HG02623 (cell line): ENCODE measurements around the gene MYH13.

Experiments
- ATAC-seq: cut with Tn5 transposase; IDR thresholded peaks from one replicate; pipeline ENCODE4 v1.9.1; 2021; ENCODE audit warnings: moderate library complexity; ENCODE audit not compliant: unreplicated experiment

Gene MYH13

GRCh38 chr17:10372906-10373305, at the start of gene MYH13:
Gene MYH13 (minus strand): TSS chr17:10373006. CDS start chr17:10364530, 8,476 bp downstream.
- no peak for ATAC-seq

- no peak for ATAC-seq
These were observed 49.2 kb upstream of the MYH13 start, which contains the start of gene MYH8 for GRCh38 chr17:10421900-10422542. Gene MYH8 (minus strand): TSS chr17:10421950. CDS start chr17:10420227, 1,723 bp downstream.

GRCh38 chr17:10421211-10421610, 48.4 kb upstream of the MYH13 start:
- no peak for ATAC-seq

GRCh38 chr17:10420811-10421210, 48.0 kb upstream of the MYH13 start:
- no peak for ATAC-seq

- ATAC-seq, result no peak
These were observed 44.6 kb upstream of the MYH13 start for GRCh38 chr17:10417431-10417830.

- ATAC-seq, result no peak
These were observed 42.4 kb upstream of the MYH13 start for GRCh38 chr17:10415161-10415560.

GRCh38 chr17:10403589-10403988, 30.8 kb upstream of the MYH13 start:
- ATAC-seq, result no peak

GRCh38 chr17:10398352-10398751, 25.5 kb upstream of the MYH13 start:
- ATAC-seq, result no peak

- no peak for ATAC-seq
These were observed 23.8 kb upstream of the MYH13 start for GRCh38 chr17:10396524-10397163.

GRCh38 chr17:10394201-10394887, 21.5 kb upstream of the MYH13 start:
- no peak for ATAC-seq

- no peak for ATAC-seq
These were observed 20.1 kb upstream of the MYH13 start for GRCh38 chr17:10392880-10393279.

GRCh38 chr17:10385871-10386270, 13.1 kb upstream of the MYH13 start:
- ATAC-seq, result no peak

- ATAC-seq, result no peak
These were observed 11.4 kb upstream of the MYH13 start for GRCh38 chr17:10384175-10384574.

GRCh38 chr17:10380631-10381408, 8.0 kb upstream of the MYH13 start:
- ATAC-seq, result no peak

- ATAC-seq, result no peak
These were observed 2.7 kb downstream of the MYH13 start for GRCh38 chr17:10370016-10370608.

GRCh38 chr17:10369239-10369638, 3.6 kb downstream of the MYH13 start:
- ATAC-seq, result no peak

- no peak for ATAC-seq
These were observed 4.2 kb downstream of the MYH13 start for GRCh38 chr17:10368561-10368960.

- no peak for ATAC-seq
These were observed 12.2 kb downstream of the MYH13 start for GRCh38 chr17:10360578-10360977.

GRCh38 chr17:10357768-10358167, 15.0 kb downstream of the MYH13 start:
- no peak for ATAC-seq

- no peak for ATAC-seq
These were observed 18.2 kb downstream of the MYH13 start for GRCh38 chr17:10354651-10355050.

- no peak for ATAC-seq
These were observed 19.9 kb downstream of the MYH13 start for GRCh38 chr17:10352893-10353292.
